22Rv1 (cell line): Measurements from ENCODE around the gene FER.

ENCODE experiments used
- H3K27ac ChIP-seq: fragments of 450-650 bp; 2 replicates; pipeline ENCODE4 v1.5.1; 2017
- ZFX ChIP-seq: fragments of 450-650 bp; IDR thresholded peaks from 2 replicates; pipeline ENCODE4 v1.6.1; 2017; ENCODE audit warnings: antibody characterized with exemption, borderline replicate concordance
- TF ChIP-seq, protein P1 (sequence below): fragments of 450-650 bp; IDR thresholded peaks from 2 replicates; pipeline ENCODE4 v1.5.1; 2017; ENCODE audit warnings: mild to moderate bottlenecking

The FER gene

GRCh38 chr5:109224276-109224882 lies 476.7 kb downstream of the FER start:
- TF ChIP-seq, protein P1, sequence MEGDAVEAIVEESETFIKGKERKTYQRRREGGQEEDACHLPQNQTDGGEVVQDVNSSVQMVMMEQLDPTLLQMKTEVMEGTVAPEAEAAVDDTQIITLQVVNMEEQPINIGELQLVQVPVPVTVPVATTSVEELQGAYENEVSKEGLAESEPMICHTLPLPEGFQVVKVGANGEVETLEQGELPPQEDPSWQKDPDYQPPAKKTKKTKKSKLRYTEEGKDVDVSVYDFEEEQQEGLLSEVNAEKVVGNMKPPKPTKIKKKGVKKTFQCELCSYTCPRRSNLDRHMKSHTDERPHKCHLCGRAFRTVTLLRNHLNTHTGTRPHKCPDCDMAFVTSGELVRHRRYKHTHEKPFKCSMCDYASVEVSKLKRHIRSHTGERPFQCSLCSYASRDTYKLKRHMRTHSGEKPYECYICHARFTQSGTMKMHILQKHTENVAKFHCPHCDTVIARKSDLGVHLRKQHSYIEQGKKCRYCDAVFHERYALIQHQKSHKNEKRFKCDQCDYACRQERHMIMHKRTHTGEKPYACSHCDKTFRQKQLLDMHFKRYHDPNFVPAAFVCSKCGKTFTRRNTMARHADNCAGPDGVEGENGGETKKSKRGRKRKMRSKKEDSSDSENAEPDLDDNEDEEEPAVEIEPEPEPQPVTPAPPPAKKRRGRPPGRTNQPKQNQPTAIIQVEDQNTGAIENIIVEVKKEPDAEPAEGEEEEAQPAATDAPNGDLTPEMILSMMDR, result no peak
- TF ChIP-seq ZFX, result no peak
- H3K27ac ChIP-seq, result no peak overlapping the region

DNA sequence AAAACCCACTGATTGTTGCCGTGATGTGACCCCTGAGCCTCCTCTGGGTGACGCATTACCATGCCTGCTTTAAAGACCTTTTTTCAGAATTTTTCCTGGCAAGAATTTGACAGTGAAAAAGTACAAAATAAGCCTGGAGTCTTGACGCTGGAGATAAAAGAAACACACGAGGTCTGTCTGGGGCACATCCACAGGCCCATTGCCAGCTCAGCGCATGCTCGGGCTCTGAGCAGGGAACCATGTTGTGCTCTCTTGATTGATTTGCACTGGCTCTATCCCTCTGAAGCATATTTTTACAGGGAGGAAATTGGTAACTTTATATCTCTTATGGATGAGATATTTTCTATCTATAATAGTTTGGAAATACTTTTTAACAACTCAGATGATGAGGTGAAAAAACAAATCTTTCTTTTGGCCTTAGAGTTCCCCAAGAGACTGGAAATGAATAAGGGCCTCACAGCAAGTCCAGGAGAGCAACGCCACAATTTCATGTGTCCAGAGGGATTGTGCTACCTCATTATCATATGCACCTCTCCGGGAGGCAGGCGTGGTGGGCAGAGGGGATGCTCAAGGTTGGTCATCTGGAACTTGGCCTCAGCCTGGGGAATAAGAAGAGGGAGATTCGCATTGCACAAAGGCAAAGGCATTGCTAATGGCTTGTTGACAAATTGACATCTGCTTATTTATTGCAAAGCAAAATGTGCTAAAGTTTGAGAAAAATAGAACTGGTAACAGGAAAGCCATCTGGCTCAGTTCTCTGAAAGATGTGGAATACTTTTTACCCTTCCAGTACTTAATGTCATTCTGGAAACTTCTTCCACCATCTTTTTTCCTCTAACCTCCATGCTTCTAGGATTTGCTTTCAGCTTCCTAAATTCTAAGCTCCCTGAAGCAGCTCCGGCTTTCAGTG lies 478.3 kb downstream of the FER start:
- no peak overlapping the region for H3K27ac ChIP-seq
- TF ChIP-seq, protein P1, result no peak
- no peak for TF ChIP-seq ZFX

GRCh38 chr5:109230369-109230768 lies 482.7 kb downstream of the FER start:
- TF ChIP-seq, protein P1, result no peak
- no peak for TF ChIP-seq ZFX
- no peak overlapping the region for H3K27ac ChIP-seq

DNA sequence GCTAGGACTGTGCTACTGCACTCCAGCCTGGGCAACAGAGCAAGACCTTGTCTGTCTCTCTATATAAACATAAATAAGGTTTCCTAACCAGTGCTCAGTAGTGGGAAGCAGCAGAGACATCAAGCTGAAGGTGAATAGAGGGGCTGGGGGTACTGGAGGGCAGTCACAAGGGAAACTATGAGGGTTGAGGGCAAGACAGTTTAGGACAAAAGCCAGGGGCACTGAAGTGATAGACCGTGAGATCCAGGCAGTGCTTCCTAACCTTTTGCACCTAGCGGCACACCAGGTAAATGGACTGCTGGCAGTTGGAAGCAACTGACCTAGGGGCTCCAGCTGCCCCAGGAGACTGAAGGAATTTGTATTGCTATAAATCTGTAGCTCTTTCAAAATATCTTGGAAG lies 483.6 kb downstream of the FER start:
- no peak overlapping the region for H3K27ac ChIP-seq
- TF ChIP-seq ZFX, result no peak
- TF ChIP-seq, protein P1, result no peak

DNA sequence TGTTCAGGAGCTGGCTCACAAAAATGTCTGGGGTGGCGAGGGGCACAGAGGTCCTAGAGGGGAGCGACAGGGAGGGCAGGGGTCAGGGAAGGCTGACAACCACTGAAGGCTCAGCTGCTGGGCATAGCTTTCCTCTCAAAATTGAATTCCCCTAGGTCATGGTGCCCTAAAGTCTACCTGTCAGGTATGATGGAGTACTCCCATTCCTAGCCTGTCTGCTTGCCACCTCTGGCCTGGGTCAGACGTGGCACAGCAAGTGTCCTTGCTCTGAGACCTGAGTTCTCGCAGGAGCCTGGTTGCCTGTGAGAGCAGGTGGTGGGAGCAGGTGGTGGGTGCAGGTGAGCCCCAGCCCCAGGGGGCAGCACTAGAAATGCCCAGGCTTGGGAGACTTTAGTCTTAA lies 486.7 kb downstream of the FER start:
- H3K27ac ChIP-seq, result no peak overlapping the region
- TF ChIP-seq, protein P1, result no peak
- no peak for TF ChIP-seq ZFX

DNA sequence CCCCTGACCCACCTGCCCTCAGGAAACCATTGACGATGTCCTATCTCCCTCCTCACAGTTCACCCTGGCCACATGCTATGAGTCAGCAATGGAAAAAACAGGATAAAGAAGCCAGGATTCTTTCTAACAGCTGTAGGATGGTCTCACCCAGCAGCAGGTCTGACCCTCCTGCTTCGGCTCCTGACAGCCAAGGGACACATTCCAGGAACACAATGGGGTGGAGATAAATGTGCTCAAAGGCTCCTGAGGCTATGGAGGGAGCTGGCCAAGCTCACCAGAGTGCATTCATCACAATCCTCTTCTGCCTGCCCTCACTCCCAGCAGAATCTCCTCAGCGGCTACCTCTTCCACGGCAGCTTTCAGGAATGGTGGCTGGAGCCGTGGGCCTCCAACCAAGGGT lies 491.8 kb downstream of the FER start:
- no peak for TF ChIP-seq ZFX
- TF ChIP-seq, protein P1, result no peak
- no peak overlapping the region for H3K27ac ChIP-seq

DNA sequence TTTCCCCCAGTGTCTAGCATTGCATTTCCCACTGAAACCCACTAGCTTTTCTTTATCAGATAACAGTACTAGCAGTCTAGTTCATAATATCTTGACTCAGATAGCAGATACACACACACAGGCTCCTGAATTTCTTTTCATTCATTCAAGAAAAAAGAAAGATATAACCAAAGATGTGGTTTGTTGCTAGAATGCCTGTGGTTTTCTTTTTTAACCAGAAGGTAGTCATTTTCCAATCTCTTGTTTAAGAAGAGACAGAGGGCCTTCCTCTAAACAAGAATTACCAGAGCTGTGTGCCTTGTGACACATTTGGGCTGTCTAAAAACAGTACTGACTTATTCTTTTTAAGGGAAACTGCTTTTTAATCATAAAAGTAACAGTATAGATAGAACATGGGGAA lies 494.8 kb downstream of the FER start:
- TF ChIP-seq, protein P1, result no peak
- no peak for TF ChIP-seq ZFX
- H3K27ac ChIP-seq, result no peak overlapping the region
